Cardiac fibroblast (primary cell): ENCODE measurements around the gene INTS11.
A peak's percentile ranks its signal among the peaks of the same experiment; 100 is the strongest.

Source experiments
- DNase-seq, 2 donors: peaks; one replicate each; pipeline versions ENCODE4 v3.0.0 to v3.0.0-alpha.2; 2010; ENCODE audit warnings: low read depth in 2 of 2
- H3K4me3 ChIP-seq, 2 donors: replicated peaks in 1 of 2; 1 replicate in 1 of 2; 2 replicates in 1 of 2; pipeline ENCODE4 v1.5.1; 2011; ENCODE audit warnings: low read depth in 2 of 2, low read length in 2 of 2, mild to moderate bottlenecking in 2 of 2, moderate library complexity in 1 of 2
- TF ChIP-seq, protein P1 (sequence below): IDR thresholded peaks from one replicate; pipeline ENCODE4 v1.5.1; 2011; ENCODE audit warnings: low read depth, mild to moderate bottlenecking, low read length, inconsistent platforms

The INTS11 gene

GRCh38 chr1:1361233-1361981 lies 36.9 kb upstream of the INTS11 start:
- no peak overlapping the region for H3K4me3 ChIP-seq
- no peak for DNase-seq
- TF ChIP-seq, protein P1, sequence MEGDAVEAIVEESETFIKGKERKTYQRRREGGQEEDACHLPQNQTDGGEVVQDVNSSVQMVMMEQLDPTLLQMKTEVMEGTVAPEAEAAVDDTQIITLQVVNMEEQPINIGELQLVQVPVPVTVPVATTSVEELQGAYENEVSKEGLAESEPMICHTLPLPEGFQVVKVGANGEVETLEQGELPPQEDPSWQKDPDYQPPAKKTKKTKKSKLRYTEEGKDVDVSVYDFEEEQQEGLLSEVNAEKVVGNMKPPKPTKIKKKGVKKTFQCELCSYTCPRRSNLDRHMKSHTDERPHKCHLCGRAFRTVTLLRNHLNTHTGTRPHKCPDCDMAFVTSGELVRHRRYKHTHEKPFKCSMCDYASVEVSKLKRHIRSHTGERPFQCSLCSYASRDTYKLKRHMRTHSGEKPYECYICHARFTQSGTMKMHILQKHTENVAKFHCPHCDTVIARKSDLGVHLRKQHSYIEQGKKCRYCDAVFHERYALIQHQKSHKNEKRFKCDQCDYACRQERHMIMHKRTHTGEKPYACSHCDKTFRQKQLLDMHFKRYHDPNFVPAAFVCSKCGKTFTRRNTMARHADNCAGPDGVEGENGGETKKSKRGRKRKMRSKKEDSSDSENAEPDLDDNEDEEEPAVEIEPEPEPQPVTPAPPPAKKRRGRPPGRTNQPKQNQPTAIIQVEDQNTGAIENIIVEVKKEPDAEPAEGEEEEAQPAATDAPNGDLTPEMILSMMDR, result no peak

- H3K4me3 ChIP-seq, result no peak overlapping the region
- DNase-seq, result peak; percentile 92 to 93
- TF ChIP-seq, protein P1, result no peak
These were observed 36.2 kb upstream of the INTS11 start for GRCh38 chr1:1360506-1361169.

DNA sequence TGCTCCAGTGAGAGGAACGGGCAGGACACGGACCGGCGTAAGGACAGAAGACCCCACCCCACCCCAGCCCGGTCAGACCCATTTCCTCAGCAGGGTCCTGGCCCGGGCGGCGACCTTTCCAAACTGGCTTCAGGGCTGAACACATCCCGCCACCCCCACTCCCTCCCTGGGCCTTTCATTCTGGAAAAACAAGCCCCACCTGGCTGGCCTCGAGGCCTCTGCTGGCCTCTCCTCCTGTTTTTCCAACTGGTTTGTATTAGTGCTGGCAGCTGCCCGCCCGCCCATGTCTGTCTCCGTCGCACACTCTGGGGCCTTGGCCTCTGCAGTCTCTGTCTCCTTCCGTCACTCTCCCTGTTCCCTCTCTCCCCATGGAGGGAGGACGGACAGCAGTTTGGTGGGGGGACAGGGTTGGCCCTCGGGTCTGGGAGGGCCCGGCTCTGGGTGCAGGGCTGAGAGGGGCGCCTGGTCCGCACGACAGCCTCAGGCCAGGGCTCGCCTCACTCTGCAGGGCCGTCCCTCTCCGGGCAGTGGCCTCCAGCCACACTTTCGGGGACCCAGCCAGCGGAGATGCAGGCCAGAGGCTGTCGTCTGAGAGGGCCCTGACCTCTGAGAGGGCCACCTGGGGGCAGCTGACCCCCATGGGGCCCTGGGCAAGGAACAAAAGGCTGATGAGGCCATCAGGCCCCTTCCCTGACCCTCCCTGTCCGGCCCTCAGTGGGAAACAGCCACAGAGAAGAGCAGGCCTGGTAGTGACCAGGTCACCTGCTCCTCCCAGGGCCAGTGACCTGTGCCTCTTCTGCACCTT lies 35.4 kb upstream of the INTS11 start:
- no peak overlapping the region for H3K4me3 ChIP-seq
- TF ChIP-seq, protein P1, result no peak
- DNase-seq, result peak; percentile 34 to 52

DNA sequence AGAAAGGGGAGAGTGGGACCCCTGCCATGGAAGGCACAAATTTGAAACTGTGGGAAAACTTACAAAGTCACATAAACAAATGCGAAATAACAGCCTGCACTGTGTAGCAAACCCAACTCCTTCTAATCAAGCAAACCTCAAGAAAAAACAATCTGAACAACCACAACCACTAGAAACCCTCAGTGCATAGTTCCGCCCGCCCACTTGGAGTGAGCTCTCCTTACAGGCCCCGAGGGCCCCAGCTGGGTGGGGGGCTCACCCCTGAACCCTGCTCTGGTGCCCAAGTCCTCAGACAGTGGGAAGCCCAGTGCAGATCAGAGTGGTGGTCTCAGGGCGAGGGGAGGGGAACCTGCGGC lies 34.8 kb upstream of the INTS11 start:
- TF ChIP-seq, protein P1, result no peak
- DNase-seq, result peak; percentile 40 to 61
- no peak overlapping the region for H3K4me3 ChIP-seq

GRCh38 chr1:1358433-1359271 lies 34.2 kb upstream of the INTS11 start, which contains the start of gene MXRA8:
Gene MXRA8, minus strand, starts transcription at chr1:1358555. Its CDS starts 51 bp downstream, at chr1:1358504.
- peak within 1 kb of the TSS; percentile 61 to 68 for H3K4me3 ChIP-seq
- peak; percentile 65 to 90 for DNase-seq
- TF ChIP-seq, protein P1, result no peak

DNA sequence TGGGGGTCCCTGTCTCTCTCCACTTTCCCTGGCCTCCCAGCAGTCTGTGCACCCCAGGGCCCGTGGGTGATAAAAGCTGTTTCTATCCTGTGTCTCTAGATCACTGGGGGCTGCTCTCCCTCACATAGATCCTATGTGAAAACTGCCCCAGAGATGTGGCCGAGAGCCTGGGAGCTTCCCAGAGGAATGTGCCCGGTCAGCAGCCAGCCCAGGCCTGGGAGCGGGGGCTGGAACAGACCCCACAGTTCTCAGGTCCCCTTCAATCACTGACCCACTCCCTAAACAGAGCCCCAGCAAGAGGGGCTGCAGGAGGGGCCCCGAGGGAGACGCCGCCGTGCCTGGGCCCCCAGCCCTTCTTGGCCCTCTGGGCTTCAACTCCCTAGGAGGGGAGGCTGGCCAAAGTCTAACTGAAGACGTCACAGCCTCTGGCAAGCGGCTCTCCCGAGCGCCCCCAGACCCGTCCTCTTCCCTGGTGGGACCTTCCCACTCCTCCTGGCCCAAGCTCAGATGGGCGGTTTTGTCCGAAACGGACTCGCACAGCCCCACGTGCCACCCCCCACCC lies 33.5 kb upstream of the INTS11 start:
- TF ChIP-seq, protein P1, result no peak
- peak overlapping the region; percentile 61 to 68 for H3K4me3 ChIP-seq
- peak in 1 of 2 donors; percentile 36 for DNase-seq
